Measurements from ENCODE around the gene TGM5. TPM values are rescaled to one million over a fixed set of nuclear protein-coding genes. Genes with fewer than 3 reads are reported as not detected.
A peak's percentile ranks its signal among the peaks of the same experiment; 100 is the strongest.

TGM5 gene
- total RNA-seq, 2 experiments from 2014 or later, result 0.11 to 0.22 TPM

GRCh38 chr15:43253431-43254403 lies 13.0 kb downstream of the TGM5 start:
- H3K27ac Mint-ChIP-seq, result peak overlapping the region; percentile 70
- no peak for TF ChIP-seq CTCF (IDR thresholded peaks at IDR 0.05)
- H3K4me3 Mint-ChIP-seq, result no peak overlapping the region
- no peaks in the 10 kb centered on the region for H3K36me3 Mint-ChIP-seq (ENCODE audit: low read depth)
- H3K27me3 Mint-ChIP-seq, result no peaks in the 10 kb centered on the region
- POLR2A ChIA-PET, result interaction anchor here (0.6 kb wide), 1 partner anchor 32 kb away, joined by 3 read pairs; no protein-coding TSS in a partner anchor
- peak; percentile 71 for DNase-seq
- H3K4me1 Mint-ChIP-seq (ENCODE audit: low read depth), result peaks cover 48% of the 10 kb centered on the region
- intact Hi-C loops (cut with micrococcal nuclease), result no loop called here
- ATAC-seq, result peak; percentile 55
- H3K9me3 Mint-ChIP-seq, result no peaks in the 10 kb centered on the region
- CTCF ChIA-PET, result interaction anchor here (1.8 to 2.0 kb wide), 2 partner anchors 28 to 31 kb away, joined by 8 to 11 read pairs; no protein-coding TSS in a partner anchor

- Mint-ChIP-seq H3K27me3 (no peaks in the 10 kb centered on the region), H3K27ac (peak overlapping the region; percentile 91), H3K9me3 (no peaks in the 10 kb centered on the region), H3K4me3 (no peak overlapping the region), H3K36me3 (ENCODE audit: low read depth) (no peaks in the 10 kb centered on the region), H3K4me1 (ENCODE audit: low read depth) (peaks cover 48% of the 10 kb centered on the region)
- ChIA-PET POLR2A (interaction anchor here (0.9 kb wide), 4 partner anchors 10 to 35 kb away, joined by 3 read pairs; no protein-coding TSS in a partner anchor), CTCF (interaction anchor here (1.2 kb wide), 2 partner anchors 10 to 27 kb away, joined by 4 to 6 read pairs; no protein-coding TSS in a partner anchor)
- DNase-seq, result peak; percentile 77
- no peak for TF ChIP-seq CTCF (IDR thresholded peaks at IDR 0.05)
- ATAC-seq, result peak; percentile 53
- intact Hi-C loops (cut with micrococcal nuclease), result no loop called here
Measured at GRCh38 chr15:43251871-43252250, 14.9 kb downstream of the TGM5 start.

GRCh38 chr15:43251185-43251870 lies 15.4 kb downstream of the TGM5 start:
- H3K9me3 Mint-ChIP-seq, result no peaks in the 10 kb centered on the region
- H3K4me1 Mint-ChIP-seq (ENCODE audit: low read depth), result peaks cover 48% of the 10 kb centered on the region
- CTCF ChIA-PET, result interaction anchor here (0.9 to 1.2 kb wide), 4 partner anchors 10 to 34 kb away, joined by 3 to 6 read pairs (median 4); no protein-coding TSS in a partner anchor
- TF ChIP-seq CTCF (IDR thresholded peaks at IDR 0.05), result no peak
- no peaks in the 10 kb centered on the region for H3K27me3 Mint-ChIP-seq
- ATAC-seq (peak; percentile 41), DNase-seq (peak; percentile 34)
- POLR2A ChIA-PET, result interaction anchor here (0.6 to 1.7 kb wide), 6 partner anchors 9 to 35 kb away, joined by 3 to 5 read pairs (median 3); no protein-coding TSS in a partner anchor
- intact Hi-C loops (cut with micrococcal nuclease), result no loop called here
- no peaks in the 10 kb centered on the region for H3K36me3 Mint-ChIP-seq (ENCODE audit: low read depth)
- H3K4me3 Mint-ChIP-seq, result no peak overlapping the region
- peak overlapping the region; percentile 91 for H3K27ac Mint-ChIP-seq

GRCh38 chr15:43250785-43251184 lies 15.9 kb downstream of the TGM5 start:
- TF ChIP-seq CTCF (IDR thresholded peaks at IDR 0.05), result no peak
- Mint-ChIP-seq H3K27me3 (no peaks in the 10 kb centered on the region), H3K36me3 (ENCODE audit: low read depth) (no peaks in the 10 kb centered on the region), H3K9me3 (no peaks in the 10 kb centered on the region), H3K27ac (peak overlapping the region; percentile 91), H3K4me3 (no peak overlapping the region), H3K4me1 (ENCODE audit: low read depth) (peaks cover 48% of the 10 kb centered on the region)
- ATAC-seq, result no peak
- ChIA-PET CTCF (interaction anchor here (0.7 to 1.2 kb wide), 5 partner anchors 9 to 56 kb away, joined by 3 to 6 read pairs (median 3); no protein-coding TSS in a partner anchor), POLR2A (interaction anchor here (0.6 to 1.7 kb wide), 5 partner anchors 11 to 36 kb away, joined by 3 to 5 read pairs (median 3); no protein-coding TSS in a partner anchor)
- intact Hi-C loops (cut with micrococcal nuclease), result no loop called here
- no peak for DNase-seq
